Colonic mucosa (tissue), 4 donors: ENCODE measurements around the gene UBAC2. TPM values are rescaled to one million over a fixed set of nuclear protein-coding genes. Genes with fewer than 3 reads are reported as not detected.

Experiments used
- DNase-seq: peaks from one replicate; pipeline ENCODE4 v3.0.0-alpha.2; 2020
- H3K27ac ChIP-seq: fragments of 200-600 bp; one replicate; pipeline ENCODE4 v1.8.0; 2021
- H3K27me3 ChIP-seq: fragments of 200-600 bp; one replicate; pipeline ENCODE4 v1.8.0; 2021
- H3K36me3 ChIP-seq: fragments of 200-600 bp; one replicate; pipeline ENCODE4 v1.8.0; 2021
- H3K4me1 ChIP-seq: fragments of 200-600 bp; one replicate; pipeline ENCODE4 v1.8.0; 2021; ENCODE audit warnings: mild to moderate bottlenecking
- H3K4me3 ChIP-seq: fragments of 200-600 bp; one replicate; pipeline ENCODE4 v1.8.0; 2021
- H3K9ac ChIP-seq, 2 donors: one replicate each; pipeline ENCODE4 v1.7.0; 2013; ENCODE audit warnings: control low read depth in 2 of 2, low read depth in 2 of 2, low read length in 2 of 2
- H3K9me3 ChIP-seq: fragments of 200-600 bp; one replicate; pipeline ENCODE4 v1.8.0; 2021
- intact Hi-C: fragments of 100-400 bp; cut with DNase I; formaldehyde crosslinking; loops from one replicate; pipeline ENCODE4 v1.14.1; 2022
- total RNA-seq, 2 donors: library from RNA; stranded (reverse); fragmentation: NEBNext Ultra II Directional in 1 of 2; extraction: Animal tissue kit (Norgen Biotek cat#: 25700) in 1 of 2; gene quantifications; one replicate each; pipeline ENCODE4 v1.2.1, GENCODE V29; 2021
- TF ChIP-seq, protein P1 (sequence below): fragments of 200-600 bp; IDR thresholded peaks from one replicate; pipeline ENCODE4 v1.8.0; 2022; ENCODE audit warnings: antibody characterized with exemption, mild to moderate bottlenecking
- donor health status: healthy.
- donor health status: DM: no; HTN: no; CAD: no.
- donor health status: DM: no; HTN: no; CAD: no.

Gene UBAC2
- total RNA-seq, 2 donors from 2014 or later, result 67.6 to 88.4 TPM

- Histone ChIP-seq H3K9me3 (no peaks in the 10 kb centered on the region), H3K4me1 (no peaks in the 10 kb centered on the region), H3K27me3 (no peaks in the 10 kb centered on the region), H3K9ac (no peak overlapping the region), H3K4me3 (no peak overlapping the region), H3K36me3 (no peaks in the 10 kb centered on the region), H3K27ac (no peak overlapping the region)
- TF ChIP-seq, protein P1, sequence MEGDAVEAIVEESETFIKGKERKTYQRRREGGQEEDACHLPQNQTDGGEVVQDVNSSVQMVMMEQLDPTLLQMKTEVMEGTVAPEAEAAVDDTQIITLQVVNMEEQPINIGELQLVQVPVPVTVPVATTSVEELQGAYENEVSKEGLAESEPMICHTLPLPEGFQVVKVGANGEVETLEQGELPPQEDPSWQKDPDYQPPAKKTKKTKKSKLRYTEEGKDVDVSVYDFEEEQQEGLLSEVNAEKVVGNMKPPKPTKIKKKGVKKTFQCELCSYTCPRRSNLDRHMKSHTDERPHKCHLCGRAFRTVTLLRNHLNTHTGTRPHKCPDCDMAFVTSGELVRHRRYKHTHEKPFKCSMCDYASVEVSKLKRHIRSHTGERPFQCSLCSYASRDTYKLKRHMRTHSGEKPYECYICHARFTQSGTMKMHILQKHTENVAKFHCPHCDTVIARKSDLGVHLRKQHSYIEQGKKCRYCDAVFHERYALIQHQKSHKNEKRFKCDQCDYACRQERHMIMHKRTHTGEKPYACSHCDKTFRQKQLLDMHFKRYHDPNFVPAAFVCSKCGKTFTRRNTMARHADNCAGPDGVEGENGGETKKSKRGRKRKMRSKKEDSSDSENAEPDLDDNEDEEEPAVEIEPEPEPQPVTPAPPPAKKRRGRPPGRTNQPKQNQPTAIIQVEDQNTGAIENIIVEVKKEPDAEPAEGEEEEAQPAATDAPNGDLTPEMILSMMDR, result no peak
- DNase-seq, result no peak
- intact Hi-C loops, result no loop called here
These were observed 19.7 kb downstream of the UBAC2 start for GRCh38 chr13:99220199-99220935.

DNA sequence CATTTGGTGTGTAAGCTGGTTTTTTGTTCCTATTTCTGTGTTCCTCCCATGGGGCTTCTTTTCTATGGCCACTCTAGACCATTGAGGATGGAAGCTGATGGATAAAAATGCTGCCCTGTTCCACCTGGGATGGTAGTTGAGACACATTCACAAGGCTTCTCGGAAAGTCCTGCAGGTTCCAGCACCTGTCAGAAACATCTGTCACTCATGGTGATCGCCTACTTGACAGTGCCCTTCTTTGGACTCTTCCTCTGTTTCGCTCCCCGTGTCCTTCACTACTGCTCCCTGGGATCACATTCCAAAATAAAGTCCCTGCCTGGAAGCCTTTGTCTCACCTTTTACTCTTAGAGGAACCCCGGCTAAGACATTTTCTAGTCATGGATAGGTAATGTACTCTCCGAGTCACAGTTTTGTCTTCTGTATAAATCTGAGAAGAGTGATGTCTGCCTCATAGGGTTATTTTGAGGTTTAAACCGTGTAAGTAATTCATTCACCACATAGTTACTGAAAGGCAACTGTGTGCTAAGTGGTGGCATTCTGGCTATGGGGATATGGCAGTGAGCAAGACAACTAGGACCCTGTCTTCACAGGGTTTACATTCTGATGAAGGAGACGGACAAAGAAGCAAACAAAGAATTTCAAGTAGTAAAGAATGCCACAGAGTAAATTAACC lies 21.0 kb downstream of the UBAC2 start:
- no peak overlapping the region for H3K9ac ChIP-seq
- intact Hi-C loops, result no loop called here
- H3K4me3 ChIP-seq, result no peak overlapping the region
- no peaks in the 10 kb centered on the region for H3K27me3 ChIP-seq
- no peak overlapping the region for H3K27ac ChIP-seq
- TF ChIP-seq, protein P1, result no peak
- no peaks in the 10 kb centered on the region for H3K36me3 ChIP-seq
- no peak for DNase-seq
- no peaks in the 10 kb centered on the region for H3K4me1 ChIP-seq
- no peaks in the 10 kb centered on the region for H3K9me3 ChIP-seq

DNA sequence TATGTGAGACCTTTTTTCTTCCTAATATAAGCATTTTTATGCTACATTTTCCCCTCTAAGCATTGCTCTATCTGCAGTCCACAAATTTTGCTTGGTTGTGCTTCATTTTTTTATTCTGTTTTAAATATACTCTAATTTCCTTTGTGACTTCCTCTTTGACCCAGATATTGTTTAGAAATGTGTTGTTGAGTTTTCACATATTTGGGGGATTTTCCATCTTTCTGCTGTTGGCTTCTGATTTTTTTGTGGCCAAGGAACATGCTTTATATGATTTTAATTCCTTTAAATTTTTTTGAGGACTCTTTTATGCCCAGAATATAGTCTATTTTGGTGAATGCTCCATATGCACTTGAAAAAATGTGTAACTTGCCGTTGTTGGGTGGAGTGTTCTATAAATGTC lies 22.9 kb downstream of the UBAC2 start:
- Histone ChIP-seq H3K27ac (no peak overlapping the region), H3K4me3 (no peak overlapping the region), H3K4me1 (no peaks in the 10 kb centered on the region), H3K9me3 (no peaks in the 10 kb centered on the region), H3K36me3 (no peaks in the 10 kb centered on the region), H3K27me3 (no peaks in the 10 kb centered on the region), H3K9ac (no peak overlapping the region)
- TF ChIP-seq, protein P1, result no peak
- DNase-seq, result no peak
- intact Hi-C loops, result no loop called here

GRCh38 chr13:99224021-99224420 lies 23.4 kb downstream of the UBAC2 start:
- H3K9me3 ChIP-seq, result no peaks in the 10 kb centered on the region
- intact Hi-C loops, result no loop called here
- no peaks in the 10 kb centered on the region for H3K36me3 ChIP-seq
- DNase-seq, result no peak
- no peaks in the 10 kb centered on the region for H3K4me1 ChIP-seq
- H3K27ac ChIP-seq, result no peak overlapping the region
- no peak overlapping the region for H3K4me3 ChIP-seq
- no peak overlapping the region for H3K9ac ChIP-seq
- H3K27me3 ChIP-seq, result no peaks in the 10 kb centered on the region
- TF ChIP-seq, protein P1, result no peak

- Histone ChIP-seq H3K36me3 (no peaks in the 10 kb centered on the region), H3K4me3 (no peak overlapping the region), H3K9me3 (no peaks in the 10 kb centered on the region), H3K27me3 (no peaks in the 10 kb centered on the region), H3K27ac (no peak overlapping the region), H3K9ac (no peak overlapping the region), H3K4me1 (no peaks in the 10 kb centered on the region)
- intact Hi-C loops, result no loop called here
- no peak for DNase-seq
- TF ChIP-seq, protein P1, result no peak
These were observed 24.4 kb downstream of the UBAC2 start for GRCh38 chr13:99225078-99225477.
